Natural killer cell treated with Interleukin-12 subunit alpha and Interleukin-12 subunit beta and Interleukin-15 and Interleukin-18, amount 100 ng/mL, for 72 hours (primary cell): Measurements from ENCODE around the gene PLA2G4A. TPM values are rescaled to one million over a fixed set of nuclear protein-coding genes. Genes with fewer than 3 reads are reported as not detected.

ENCODE experiments used
- ATAC-seq, 2 donors: fragments of 150-1000 bp; cut with Tn5 transposase in 1 of 2; sonication (Bioruptor Pico), chemical (Tn5 transposase) in 1 of 2; 2 replicates each; pipeline ENCODE4 v1.10.0; 2021
- DNase-seq: peaks from one replicate; pipeline ENCODE4 v3.0.0; 2022; ENCODE audit warnings: low spot score
- H3K27ac Mint-ChIP-seq, 2 donors: 1 replicate in 1 of 2; 2 replicates in 1 of 2; pipeline ENCODE4 v1.8.0; 2022; ENCODE audit warnings: mixed read lengths in 2 of 2, mild to moderate bottlenecking in 1 of 2, moderate library complexity in 1 of 2
- H3K27me3 Mint-ChIP-seq, 2 donors: 1 replicate in 1 of 2; 2 replicates in 1 of 2; pipeline ENCODE4 v1.8.0; 2022; ENCODE audit warnings: mixed read lengths in 2 of 2
- H3K36me3 Mint-ChIP-seq: one replicate; pipeline ENCODE4 v1.8.0; 2022; ENCODE audit warnings: mixed read lengths
- H3K4me1 Mint-ChIP-seq, 2 donors: 1 replicate in 1 of 2; 2 replicates in 1 of 2; pipeline ENCODE4 v1.8.0; 2022; ENCODE audit warnings: low read depth in 2 of 2, mixed read lengths in 2 of 2, mild to moderate bottlenecking in 1 of 2
- H3K4me3 Mint-ChIP-seq: one replicate; pipeline ENCODE4 v1.8.0; 2022; ENCODE audit warnings: mixed read lengths
- H3K9me3 Mint-ChIP-seq: 2 replicates; pipeline ENCODE4 v1.8.0; 2022; ENCODE audit warnings: mixed read lengths
- total RNA-seq, 2 donors: library from RNA; stranded (reverse); gene quantifications; one replicate each; pipeline ENCODE4 v1.2.3, GENCODE V29; 2022

PLA2G4A gene
- total RNA-seq, 2 donors from 2014 or later = 0.45 to 1.2 TPM

DNA sequence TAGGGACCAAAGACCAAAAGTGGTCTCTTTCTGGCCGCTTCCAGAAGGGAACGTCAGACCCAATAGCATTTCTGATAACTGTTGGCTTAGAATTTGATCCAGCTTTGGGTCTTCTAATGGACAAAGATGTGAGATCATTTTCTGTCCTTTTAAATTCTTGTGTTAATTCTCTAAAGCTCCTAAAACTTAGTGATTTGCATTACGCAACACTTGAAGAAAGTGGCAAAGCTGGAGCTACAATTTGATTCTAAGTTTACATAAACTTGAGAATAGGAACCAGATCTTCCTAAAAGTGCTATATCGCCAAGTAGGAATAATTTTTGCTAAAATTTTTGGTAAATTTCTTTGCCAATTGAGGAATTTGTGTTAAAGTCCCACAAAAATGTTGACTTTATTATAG, 21.6 kb upstream of the PLA2G4A start:
- Mint-ChIP-seq H3K4me1 (no peaks in the 10 kb centered on the region), H3K27me3 (no peaks in the 10 kb centered on the region)

GRCh38 chr1:186811892-186812291, 16.9 kb upstream of the PLA2G4A start:
- Mint-ChIP-seq H3K9me3 (no peaks in the 10 kb centered on the region), H3K27ac (no peak overlapping the region), H3K27me3 (no peaks in the 10 kb centered on the region), H3K36me3 (no peaks in the 10 kb centered on the region), H3K4me1 (no peaks in the 10 kb centered on the region), H3K4me3 (no peak overlapping the region)
- ATAC-seq (no peak), DNase-seq (no peak)

More for the DNA sequence above, 21.6 kb upstream of the PLA2G4A start:
- Mint-ChIP-seq H3K27ac (no peak overlapping the region), H3K36me3 (no peaks in the 10 kb centered on the region), H3K4me3 (no peak overlapping the region), H3K9me3 (no peaks in the 10 kb centered on the region)
- DNase-seq (no peak), ATAC-seq (no peak)

DNA sequence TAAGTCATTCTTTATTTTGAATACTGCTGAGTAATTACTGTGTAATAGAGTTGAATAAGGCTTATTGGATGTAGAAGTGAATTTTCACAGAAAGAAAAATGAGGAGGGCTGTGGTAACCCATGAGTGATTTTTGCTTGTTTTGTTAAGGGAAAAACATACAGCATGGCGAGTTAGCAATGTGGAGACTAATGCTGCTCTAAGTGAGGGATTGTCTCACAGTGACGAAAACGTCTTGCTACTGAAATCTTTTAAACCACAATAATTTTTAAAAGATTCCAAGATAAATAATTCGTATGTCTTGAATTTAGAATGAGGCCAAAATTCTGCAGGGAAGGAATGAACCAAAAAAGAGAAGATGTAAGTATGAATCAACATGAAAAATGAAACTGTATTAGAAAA, 16.2 kb upstream of the PLA2G4A start:
- Mint-ChIP-seq H3K27ac (no peak overlapping the region), H3K27me3 (no peaks in the 10 kb centered on the region), H3K9me3 (no peaks in the 10 kb centered on the region), H3K4me3 (no peak overlapping the region), H3K4me1 (no peaks in the 10 kb centered on the region), H3K36me3 (no peaks in the 10 kb centered on the region)
- DNase-seq (no peak), ATAC-seq (no peak)

- ATAC-seq (no peak), DNase-seq (no peak)
- Mint-ChIP-seq H3K4me1 (no peaks in the 10 kb centered on the region), H3K27me3 (no peaks in the 10 kb centered on the region), H3K36me3 (no peaks in the 10 kb centered on the region), H3K27ac (no peak overlapping the region), H3K9me3 (peaks cover 4% of the 10 kb centered on the region), H3K4me3 (no peak overlapping the region)
Observed at GRCh38 chr1:186813420-186813819, 15.3 kb upstream of the PLA2G4A start.

- ATAC-seq (no peak), DNase-seq (no peak)
- Mint-ChIP-seq H3K27ac (no peak overlapping the region), H3K4me1 (no peaks in the 10 kb centered on the region), H3K9me3 (peaks cover 4% of the 10 kb centered on the region), H3K36me3 (no peaks in the 10 kb centered on the region), H3K27me3 (peaks cover 0 to 4% of the 10 kb centered on the region in 2 donors), H3K4me3 (no peak overlapping the region)
Observed at GRCh38 chr1:186819126-186819525, 9.6 kb upstream of the PLA2G4A start.

- Mint-ChIP-seq H3K4me3 (no peak overlapping the region), H3K27me3 (peaks cover 0 to 4% of the 10 kb centered on the region in 2 donors), H3K27ac (no peak overlapping the region), H3K4me1 (no peaks in the 10 kb centered on the region), H3K9me3 (peaks cover 4% of the 10 kb centered on the region), H3K36me3 (no peaks in the 10 kb centered on the region)
- ATAC-seq (no peak), DNase-seq (no peak)
Observed at GRCh38 chr1:186819563-186819962, 9.2 kb upstream of the PLA2G4A start.

GRCh38 chr1:186829686-186830587, 1.2 kb downstream of the PLA2G4A start:
- H3K4me3 Mint-ChIP-seq = peak overlapping the region; percentile 77
- no peak for DNase-seq
- peaks cover 0 to 6% of the 10 kb centered on the region in 2 donors for H3K27me3 Mint-ChIP-seq
- peak overlapping the region in 1 of 2 donors; percentile 72 for H3K27ac Mint-ChIP-seq
- H3K4me1 Mint-ChIP-seq = peaks cover 6 to 10% of the 10 kb centered on the region in 2 donors
- H3K36me3 Mint-ChIP-seq = no peaks in the 10 kb centered on the region
- ATAC-seq = no peak
- no peaks in the 10 kb centered on the region for H3K9me3 Mint-ChIP-seq

GRCh38 chr1:186831168-186831567, 2.4 kb downstream of the PLA2G4A start:
- Mint-ChIP-seq H3K36me3 (no peaks in the 10 kb centered on the region), H3K4me1 (peaks cover 6 to 10% of the 10 kb centered on the region in 2 donors), H3K4me3 (peak overlapping the region; percentile 10), H3K9me3 (no peaks in the 10 kb centered on the region), H3K27ac (no peak overlapping the region), H3K27me3 (peaks cover 0 to 3% of the 10 kb centered on the region in 2 donors)
- ATAC-seq = no peak
- no peak for DNase-seq

GRCh38 chr1:186834399-186834958, 5.7 kb downstream of the PLA2G4A start:
- Mint-ChIP-seq H3K27ac (no peak overlapping the region), H3K9me3 (peaks cover 5% of the 10 kb centered on the region), H3K27me3 (peaks cover 0 to 3% of the 10 kb centered on the region in 2 donors), H3K4me3 (no peak overlapping the region), H3K4me1 (peaks cover 4 to 10% of the 10 kb centered on the region in 2 donors), H3K36me3 (no peaks in the 10 kb centered on the region)
- DNase-seq (no peak), ATAC-seq (no peak)

GRCh38 chr1:186835448-186835847, 6.7 kb downstream of the PLA2G4A start:
- Mint-ChIP-seq H3K4me3 (no peak overlapping the region), H3K9me3 (peaks cover 5% of the 10 kb centered on the region), H3K36me3 (no peaks in the 10 kb centered on the region), H3K27me3 (peaks cover 0 to 3% of the 10 kb centered on the region in 2 donors), H3K4me1 (peaks cover 4% of the 10 kb centered on the region in 2 donors), H3K27ac (no peak overlapping the region)
- ATAC-seq (no peak), DNase-seq (no peak)

DNA sequence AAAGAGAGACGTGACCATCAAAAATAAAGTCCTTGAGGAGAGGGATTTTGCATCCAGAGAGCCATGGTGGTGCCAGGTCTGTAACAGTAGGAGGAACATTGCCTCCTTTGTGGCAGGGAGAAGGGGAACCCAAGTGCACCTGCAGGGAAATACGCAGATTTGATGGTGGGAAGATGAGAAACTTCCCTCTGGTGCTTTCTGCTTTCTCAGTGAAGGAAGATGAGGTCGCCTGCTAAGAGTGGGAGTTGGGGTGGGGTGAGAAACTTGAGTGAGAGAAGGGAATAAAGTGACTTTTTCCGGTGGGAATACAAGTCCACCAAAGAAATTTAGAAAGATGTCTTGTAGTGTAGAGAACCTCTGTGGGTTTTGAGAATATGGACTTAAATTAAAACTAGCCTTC, 9.1 kb downstream of the PLA2G4A start:
- Mint-ChIP-seq H3K4me3 (no peak overlapping the region), H3K27me3 (no peaks in the 10 kb centered on the region), H3K36me3 (no peaks in the 10 kb centered on the region)

DNA sequence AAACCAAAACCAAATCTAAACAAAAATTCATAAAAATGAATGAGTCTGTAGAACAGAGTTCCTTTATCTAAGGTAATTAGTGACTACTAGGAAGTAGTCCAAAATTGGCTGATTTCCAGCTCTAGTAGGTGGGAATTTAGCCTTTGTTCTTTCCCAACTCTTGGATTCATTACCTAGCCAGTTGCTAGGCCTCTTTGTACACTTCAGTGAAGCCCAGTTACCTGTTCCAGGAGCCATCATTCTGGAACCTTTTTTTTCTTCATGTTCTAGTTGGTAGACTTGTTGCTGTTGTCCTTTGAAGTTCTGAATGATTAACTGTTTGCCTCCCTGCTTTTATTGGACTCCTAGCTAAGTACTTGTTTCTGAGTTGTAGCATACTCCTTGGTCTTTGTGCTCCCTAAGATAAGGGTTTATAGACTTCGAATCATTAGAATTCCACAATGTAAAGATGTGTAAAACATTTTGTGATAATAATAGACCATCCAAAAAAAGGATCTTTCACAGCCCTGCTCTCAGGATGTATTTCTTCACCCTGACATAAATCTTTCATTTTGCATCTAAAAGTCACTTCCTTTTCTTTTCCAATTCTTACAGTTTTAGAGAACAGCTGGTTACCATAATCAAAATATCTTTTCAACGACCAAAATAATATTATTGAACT, 9.8 kb downstream of the PLA2G4A start:
- no peaks in the 10 kb centered on the region for H3K36me3 Mint-ChIP-seq
- no peak for DNase-seq
- peaks cover 5% of the 10 kb centered on the region for H3K9me3 Mint-ChIP-seq
- H3K4me3 Mint-ChIP-seq = no peak overlapping the region
- H3K4me1 Mint-ChIP-seq = peaks cover 4% of the 10 kb centered on the region in 2 donors
- no peaks in the 10 kb centered on the region for H3K27me3 Mint-ChIP-seq
- ATAC-seq = no peak
- H3K27ac Mint-ChIP-seq = peak overlapping the region in 1 of 2 donors; percentile 8

More for the DNA sequence above, 9.1 kb downstream of the PLA2G4A start:
- Mint-ChIP-seq H3K9me3 (peaks cover 5% of the 10 kb centered on the region), H3K27ac (no peak overlapping the region), H3K4me1 (peaks cover 4% of the 10 kb centered on the region in 2 donors)
- DNase-seq = no peak
- ATAC-seq = no peak

DNA sequence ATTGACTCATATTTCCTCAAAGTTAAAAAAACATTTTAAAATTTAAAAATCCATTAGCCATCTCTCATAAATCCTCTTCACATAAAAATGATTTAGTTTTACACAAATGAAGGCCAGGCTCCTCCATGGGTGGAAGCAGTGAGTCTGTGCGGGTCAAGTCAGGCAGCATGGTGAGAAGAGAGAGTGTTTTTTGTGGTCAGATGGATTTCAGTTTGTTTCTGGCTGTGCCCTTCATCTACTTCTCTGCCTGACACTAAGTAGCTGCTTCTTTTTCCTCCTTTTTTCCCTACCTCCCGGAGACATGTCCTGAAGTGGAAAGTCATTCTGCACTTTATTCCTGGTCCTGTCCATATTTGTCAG, 10.3 kb downstream of the PLA2G4A start:
- Mint-ChIP-seq H3K27ac (peak overlapping the region in 1 of 2 donors; percentile 8), H3K4me1 (peaks cover 4% of the 10 kb centered on the region in 2 donors), H3K36me3 (no peaks in the 10 kb centered on the region), H3K4me3 (no peak overlapping the region), H3K27me3 (no peaks in the 10 kb centered on the region), H3K9me3 (peaks cover 5% of the 10 kb centered on the region)
- no peak for ATAC-seq
- no peak for DNase-seq

- peaks cover 5% of the 10 kb centered on the region for H3K9me3 Mint-ChIP-seq
- ATAC-seq = no peak
- no peaks in the 10 kb centered on the region for H3K36me3 Mint-ChIP-seq
- no peaks in the 10 kb centered on the region for H3K27me3 Mint-ChIP-seq
- H3K4me3 Mint-ChIP-seq = no peak overlapping the region
- DNase-seq = no peak
- H3K27ac Mint-ChIP-seq = no peak overlapping the region
- peaks cover 4% of the 10 kb centered on the region in 2 donors for H3K4me1 Mint-ChIP-seq
Observed at GRCh38 chr1:186841599-186841998, 12.8 kb downstream of the PLA2G4A start.
